WTC11 (cell line): ENCODE measurements around the gene BICC1. TPM values are rescaled to one million over a fixed set of nuclear protein-coding genes. Genes with fewer than 3 reads are reported as not detected.

Source experiments
- ATAC-seq: fragments of 200-7000 bp; cut with Tn5 transposase; 2 replicates; pipeline ENCODE4 v1.10.0; 2021; ENCODE audit warnings: mild to moderate bottlenecking, moderate library complexity
- CTCF ChIA-PET: fragments of 300-600 bp; sonication (Branson Sonifier 250); formaldehyde crosslinking; loops from one replicate; lab custom pipeline; 2021; ENCODE audit warnings: antibody characterized with exemption; lab: Charles Lee
- POLR2A ChIA-PET: fragments of 350-600 bp; sonication (Branson Sonifier 250); formaldehyde crosslinking; loops from one replicate; lab custom pipeline; 2021; ENCODE audit warnings: antibody characterized with exemption; lab: Charles Lee
- DNase-seq: peaks from one replicate; pipeline ENCODE4 v3.0.0; 2021; ENCODE audit warnings: low spot score
- H3K27ac Mint-ChIP-seq: 2 replicates; pipeline ENCODE4 v1.8.0; 2021; ENCODE audit warnings: mixed read lengths
- H3K27me3 Mint-ChIP-seq: 2 replicates; pipeline ENCODE4 v1.8.0; 2021; ENCODE audit warnings: low read depth, mild to moderate bottlenecking, moderate library complexity, mixed read lengths
- H3K36me3 Mint-ChIP-seq: 2 replicates; pipeline ENCODE4 v1.8.0; 2021; ENCODE audit warnings: mixed read lengths
- H3K4me1 Mint-ChIP-seq: 2 replicates; pipeline ENCODE4 v1.8.0; 2022; ENCODE audit warnings: mixed read lengths
- H3K4me3 Mint-ChIP-seq: 2 replicates; pipeline ENCODE4 v1.8.0; 2021; ENCODE audit warnings: mild to moderate bottlenecking, moderate library complexity, mixed read lengths
- H3K9me3 Mint-ChIP-seq: 2 replicates; pipeline ENCODE4 v1.8.0; 2021; ENCODE audit warnings: mixed read lengths
- ELF4 ChIP-seq: sonication (generic); formaldehyde crosslinking; IDR thresholded peaks from 2 replicates; pipeline ENCODE4 v1.8.1; 2022; ENCODE audit warnings: low read depth, mild to moderate bottlenecking, moderate library complexity, missing genetic modification reagents
- HMGA2 ChIP-seq: fragments of 250-450 bp; sonication (Bioruptor Pico); IDR thresholded peaks from 2 replicates; pipeline ENCODE4 v1.4.0; 2021; ENCODE audit warnings: mild to moderate bottlenecking, moderate library complexity
- IRF2 ChIP-seq: sonication (generic); formaldehyde crosslinking; IDR thresholded peaks from 2 replicates; pipeline ENCODE4 v1.8.0; 2022; ENCODE audit warnings: low read depth, missing genetic modification reagents, borderline replicate concordance
- OVOL2 ChIP-seq: fragments of 250-450 bp; sonication (Bioruptor Pico); IDR thresholded peaks from 2 replicates; pipeline ENCODE4 v1.9.0; 2021; ENCODE audit warnings: mild to moderate bottlenecking, borderline replicate concordance
- RELA ChIP-seq: sonication (generic); formaldehyde crosslinking; IDR thresholded peaks from 2 replicates; pipeline ENCODE4 v1.8.1; 2022; ENCODE audit warnings: missing genetic modification reagents, mild to moderate bottlenecking, borderline replicate concordance
- RORB ChIP-seq: fragments of 250-450 bp; sonication (Bioruptor Pico); IDR thresholded peaks from 2 replicates; pipeline ENCODE4 v1.9.0; 2021; ENCODE audit warnings: mild to moderate bottlenecking
- SMAD3 ChIP-seq: sonication (generic); formaldehyde crosslinking; IDR thresholded peaks from 2 replicates; pipeline ENCODE4 v1.8.0; 2022; ENCODE audit warnings: missing genetic modification reagents, mild to moderate bottlenecking, borderline replicate concordance
- SMAD4 ChIP-seq: sonication (generic); formaldehyde crosslinking; IDR thresholded peaks from 2 replicates; pipeline ENCODE4 v1.8.0; 2022; ENCODE audit warnings: mild to moderate bottlenecking, missing genetic modification reagents
- TEAD1 ChIP-seq: sonication (generic); formaldehyde crosslinking; IDR thresholded peaks from 2 replicates; pipeline ENCODE4 v1.8.0; 2022; ENCODE audit warnings: mild to moderate bottlenecking, missing genetic modification reagents
- ZBTB21 ChIP-seq: sonication (generic); formaldehyde crosslinking; IDR thresholded peaks from 2 replicates; pipeline ENCODE4 v1.8.1; 2023; ENCODE audit warnings: mild to moderate bottlenecking, missing genetic modification reagents, borderline replicate concordance
- ZNF317 ChIP-seq: sonication (generic); formaldehyde crosslinking; IDR thresholded peaks from 2 replicates; pipeline ENCODE4 v1.8.1; 2023; ENCODE audit warnings: low read depth, mild to moderate bottlenecking, moderate library complexity, missing genetic modification reagents, borderline replicate concordance
- ZNF671 ChIP-seq: fragments of 250-450 bp; sonication (Bioruptor Pico); IDR thresholded peaks from 2 replicates; pipeline ENCODE4 v1.8.0; 2021; ENCODE audit warnings: mild to moderate bottlenecking
- total RNA-seq: library from RNA; stranded (reverse); gene quantifications from 3 replicates; pipeline ENCODE4 v1.2.3, GENCODE V29; 2021
- TF ChIP-seq, protein P1 (sequence below): sonication (generic); formaldehyde crosslinking; IDR thresholded peaks from 2 replicates; pipeline ENCODE4 v1.8.1; 2023; ENCODE audit warnings: mild to moderate bottlenecking, missing genetic modification reagents
- TF ChIP-seq, protein P2 (sequence below): fragments of 250-450 bp; sonication (Bioruptor Pico); IDR thresholded peaks from 2 replicates; pipeline ENCODE4 v1.9.0; 2021; ENCODE audit warnings: moderate library complexity, mild to moderate bottlenecking, inconsistent platforms, borderline replicate concordance
- TF ChIP-seq, protein P3 (sequence below): sonication (generic); formaldehyde crosslinking; IDR thresholded peaks from 2 replicates; pipeline ENCODE4 v1.8.0; 2022; ENCODE audit warnings: mild to moderate bottlenecking, missing genetic modification reagents
- TF ChIP-seq, protein P4 (sequence below): sonication (generic); formaldehyde crosslinking; IDR thresholded peaks from 2 replicates; pipeline ENCODE4 v1.8.0; 2022; ENCODE audit warnings: mild to moderate bottlenecking, missing genetic modification reagents
- TF ChIP-seq, protein P5 (sequence below): sonication (generic); formaldehyde crosslinking; IDR thresholded peaks from 2 replicates; pipeline ENCODE4 v1.8.1; 2022; ENCODE audit warnings: missing genetic modification reagents, borderline replicate concordance
- TF ChIP-seq, protein P6 (sequence below): sonication (generic); formaldehyde crosslinking; conservative IDR thresholded peaks from 2 replicates; pipeline ENCODE4 v1.8.1; 2022; ENCODE audit warnings: mild to moderate bottlenecking, missing genetic modification reagents
- TF ChIP-seq, protein P7 (sequence below): sonication (generic); formaldehyde crosslinking; IDR thresholded peaks from 2 replicates; pipeline ENCODE4 v1.8.1; 2023; ENCODE audit warnings: mild to moderate bottlenecking, moderate library complexity, missing genetic modification reagents
- TF ChIP-seq, protein P8 (sequence below): sonication (generic); formaldehyde crosslinking; IDR thresholded peaks from 2 replicates; pipeline ENCODE4 v1.8.1; 2022; ENCODE audit warnings: mild to moderate bottlenecking, moderate library complexity, missing genetic modification reagents
- TF ChIP-seq, protein P9 (sequence below): fragments of 250-450 bp; sonication (Bioruptor Pico); conservative IDR thresholded peaks from 2 replicates; pipeline ENCODE4 v1.9.0; 2021; ENCODE audit warnings: mild to moderate bottlenecking
- TF ChIP-seq, protein P10 (sequence below): sonication (generic); formaldehyde crosslinking; IDR thresholded peaks from 2 replicates; pipeline ENCODE4 v1.8.1; 2023; ENCODE audit warnings: mild to moderate bottlenecking, missing genetic modification reagents, moderate library complexity

The BICC1 gene
- total RNA-seq, 1 experiment from 2014 or later = 0.61 TPM

DNA sequence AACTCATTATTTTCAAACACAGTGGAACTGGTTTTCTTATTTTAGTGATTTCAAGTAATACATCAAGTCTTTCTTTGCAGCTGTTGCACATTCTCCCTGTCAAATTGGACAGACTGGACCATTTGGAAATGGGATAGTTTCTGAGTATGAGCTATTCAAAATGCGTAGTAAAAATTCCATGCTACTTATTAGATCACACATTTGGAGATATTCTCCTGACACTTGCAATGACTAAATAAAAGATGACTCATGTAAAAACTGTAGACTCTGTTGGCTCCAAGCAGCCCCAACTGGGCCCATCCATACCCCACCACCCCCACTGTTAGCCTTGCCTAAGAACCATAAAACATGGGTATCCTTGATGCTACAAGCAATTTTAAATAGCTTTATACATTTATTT, 25.9 kb upstream of the BICC1 start (continued):
- TF ChIP-seq, protein P1, sequence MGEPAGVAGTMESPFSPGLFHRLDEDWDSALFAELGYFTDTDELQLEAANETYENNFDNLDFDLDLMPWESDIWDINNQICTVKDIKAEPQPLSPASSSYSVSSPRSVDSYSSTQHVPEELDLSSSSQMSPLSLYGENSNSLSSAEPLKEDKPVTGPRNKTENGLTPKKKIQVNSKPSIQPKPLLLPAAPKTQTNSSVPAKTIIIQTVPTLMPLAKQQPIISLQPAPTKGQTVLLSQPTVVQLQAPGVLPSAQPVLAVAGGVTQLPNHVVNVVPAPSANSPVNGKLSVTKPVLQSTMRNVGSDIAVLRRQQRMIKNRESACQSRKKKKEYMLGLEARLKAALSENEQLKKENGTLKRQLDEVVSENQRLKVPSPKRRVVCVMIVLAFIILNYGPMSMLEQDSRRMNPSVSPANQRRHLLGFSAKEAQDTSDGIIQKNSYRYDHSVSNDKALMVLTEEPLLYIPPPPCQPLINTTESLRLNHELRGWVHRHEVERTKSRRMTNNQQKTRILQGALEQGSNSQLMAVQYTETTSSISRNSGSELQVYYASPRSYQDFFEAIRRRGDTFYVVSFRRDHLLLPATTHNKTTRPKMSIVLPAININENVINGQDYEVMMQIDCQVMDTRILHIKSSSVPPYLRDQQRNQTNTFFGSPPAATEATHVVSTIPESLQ (CRISPR knock-in tag) = no peak
- TF ChIP-seq RORB = no peak
- TF ChIP-seq, protein P2, sequence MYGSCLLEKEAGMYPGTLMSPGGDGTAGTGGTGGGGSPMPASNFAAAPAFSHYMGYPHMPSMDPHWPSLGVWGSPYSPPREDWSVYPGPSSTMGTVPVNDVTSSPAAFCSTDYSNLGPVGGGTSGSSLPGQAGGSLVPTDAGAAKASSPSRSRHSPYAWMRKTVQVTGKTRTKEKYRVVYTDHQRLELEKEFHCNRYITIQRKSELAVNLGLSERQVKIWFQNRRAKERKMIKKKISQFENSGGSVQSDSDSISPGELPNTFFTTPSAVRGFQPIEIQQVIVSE (CRISPR knock-in tag) = no peak
- TF ChIP-seq, protein P3, sequence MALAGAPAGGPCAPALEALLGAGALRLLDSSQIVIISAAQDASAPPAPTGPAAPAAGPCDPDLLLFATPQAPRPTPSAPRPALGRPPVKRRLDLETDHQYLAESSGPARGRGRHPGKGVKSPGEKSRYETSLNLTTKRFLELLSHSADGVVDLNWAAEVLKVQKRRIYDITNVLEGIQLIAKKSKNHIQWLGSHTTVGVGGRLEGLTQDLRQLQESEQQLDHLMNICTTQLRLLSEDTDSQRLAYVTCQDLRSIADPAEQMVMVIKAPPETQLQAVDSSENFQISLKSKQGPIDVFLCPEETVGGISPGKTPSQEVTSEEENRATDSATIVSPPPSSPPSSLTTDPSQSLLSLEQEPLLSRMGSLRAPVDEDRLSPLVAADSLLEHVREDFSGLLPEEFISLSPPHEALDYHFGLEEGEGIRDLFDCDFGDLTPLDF (CRISPR knock-in tag) = no peak
- TF ChIP-seq, protein P4, sequence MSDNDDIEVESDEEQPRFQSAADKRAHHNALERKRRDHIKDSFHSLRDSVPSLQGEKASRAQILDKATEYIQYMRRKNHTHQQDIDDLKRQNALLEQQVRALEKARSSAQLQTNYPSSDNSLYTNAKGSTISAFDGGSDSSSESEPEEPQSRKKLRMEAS (CRISPR knock-in tag) = no peak
- TF ChIP-seq HMGA2 (CRISPR knock-in tag) = no peak
- TF ChIP-seq IRF2 (CRISPR knock-in tag) = no peak
- TF ChIP-seq, protein P5, sequence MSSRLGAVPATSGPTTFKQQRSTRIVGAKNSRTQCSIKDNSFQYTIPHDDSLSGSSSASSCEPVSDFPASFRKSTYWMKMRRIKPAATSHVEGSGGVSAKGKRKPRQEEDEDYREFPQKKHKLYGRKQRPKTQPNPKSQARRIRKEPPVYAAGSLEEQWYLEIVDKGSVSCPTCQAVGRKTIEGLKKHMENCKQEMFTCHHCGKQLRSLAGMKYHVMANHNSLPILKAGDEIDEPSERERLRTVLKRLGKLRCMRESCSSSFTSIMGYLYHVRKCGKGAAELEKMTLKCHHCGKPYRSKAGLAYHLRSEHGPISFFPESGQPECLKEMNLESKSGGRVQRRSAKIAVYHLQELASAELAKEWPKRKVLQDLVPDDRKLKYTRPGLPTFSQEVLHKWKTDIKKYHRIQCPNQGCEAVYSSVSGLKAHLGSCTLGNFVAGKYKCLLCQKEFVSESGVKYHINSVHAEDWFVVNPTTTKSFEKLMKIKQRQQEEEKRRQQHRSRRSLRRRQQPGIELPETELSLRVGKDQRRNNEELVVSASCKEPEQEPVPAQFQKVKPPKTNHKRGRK (CRISPR knock-in tag) = no peak
- no peak for TF ChIP-seq SMAD3
- TF ChIP-seq, protein P6, sequence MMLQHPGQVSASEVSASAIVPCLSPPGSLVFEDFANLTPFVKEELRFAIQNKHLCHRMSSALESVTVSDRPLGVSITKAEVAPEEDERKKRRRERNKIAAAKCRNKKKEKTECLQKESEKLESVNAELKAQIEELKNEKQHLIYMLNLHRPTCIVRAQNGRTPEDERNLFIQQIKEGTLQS (CRISPR knock-in tag) = no peak
- TF ChIP-seq, protein P7, sequence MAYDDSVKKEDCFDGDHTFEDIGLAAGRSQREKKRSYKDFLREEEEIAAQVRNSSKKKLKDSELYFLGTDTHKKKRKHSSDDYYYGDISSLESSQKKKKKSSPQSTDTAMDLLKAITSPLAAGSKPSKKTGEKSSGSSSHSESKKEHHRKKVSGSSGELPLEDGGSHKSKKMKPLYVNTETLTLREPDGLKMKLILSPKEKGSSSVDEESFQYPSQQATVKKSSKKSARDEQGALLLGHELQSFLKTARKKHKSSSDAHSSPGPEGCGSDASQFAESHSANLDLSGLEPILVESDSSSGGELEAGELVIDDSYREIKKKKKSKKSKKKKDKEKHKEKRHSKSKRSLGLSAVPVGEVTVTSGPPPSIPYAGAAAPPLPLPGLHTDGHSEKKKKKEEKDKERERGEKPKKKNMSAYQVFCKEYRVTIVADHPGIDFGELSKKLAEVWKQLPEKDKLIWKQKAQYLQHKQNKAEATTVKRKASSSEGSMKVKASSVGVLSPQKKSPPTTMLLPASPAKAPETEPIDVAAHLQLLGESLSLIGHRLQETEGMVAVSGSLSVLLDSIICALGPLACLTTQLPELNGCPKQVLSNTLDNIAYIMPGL (CRISPR knock-in tag) = no peak

DNA sequence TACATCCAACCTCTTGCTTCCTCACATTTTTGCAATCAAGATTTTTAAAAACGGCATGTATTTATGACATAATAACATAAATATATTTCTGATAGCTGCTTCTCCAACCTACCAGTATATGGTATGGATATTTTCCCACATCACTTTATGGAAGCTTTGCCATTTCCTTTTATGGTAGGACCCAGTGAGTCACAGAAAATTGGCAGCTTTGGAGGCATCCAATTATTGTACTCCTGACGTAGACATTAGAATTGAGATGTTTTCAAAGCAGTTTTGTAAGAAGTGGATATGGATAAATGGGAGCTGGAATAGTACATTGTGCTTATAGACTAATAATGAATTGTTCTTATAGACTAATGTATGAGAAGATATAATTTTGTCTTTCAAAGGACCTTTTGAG, 23.8 kb upstream of the BICC1 start:
- H3K4me3 Mint-ChIP-seq = no peak overlapping the region
- no peak for TF ChIP-seq ZNF317 (CRISPR knock-in tag)
- TF ChIP-seq SMAD4 (CRISPR knock-in tag) = no peak
- no peak for TF ChIP-seq TEAD1 (CRISPR knock-in tag)
- TF ChIP-seq, protein P8, sequence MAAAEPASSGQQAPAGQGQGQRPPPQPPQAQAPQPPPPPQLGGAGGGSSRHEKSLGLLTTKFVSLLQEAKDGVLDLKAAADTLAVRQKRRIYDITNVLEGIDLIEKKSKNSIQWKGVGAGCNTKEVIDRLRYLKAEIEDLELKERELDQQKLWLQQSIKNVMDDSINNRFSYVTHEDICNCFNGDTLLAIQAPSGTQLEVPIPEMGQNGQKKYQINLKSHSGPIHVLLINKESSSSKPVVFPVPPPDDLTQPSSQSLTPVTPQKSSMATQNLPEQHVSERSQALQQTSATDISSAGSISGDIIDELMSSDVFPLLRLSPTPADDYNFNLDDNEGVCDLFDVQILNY (CRISPR knock-in tag) = no peak
- no peak for TF ChIP-seq ELF4 (CRISPR knock-in tag)
- TF ChIP-seq RELA (CRISPR knock-in tag) = no peak
- TF ChIP-seq, protein P3 (CRISPR knock-in tag) = no peak
- TF ChIP-seq, protein P9, sequence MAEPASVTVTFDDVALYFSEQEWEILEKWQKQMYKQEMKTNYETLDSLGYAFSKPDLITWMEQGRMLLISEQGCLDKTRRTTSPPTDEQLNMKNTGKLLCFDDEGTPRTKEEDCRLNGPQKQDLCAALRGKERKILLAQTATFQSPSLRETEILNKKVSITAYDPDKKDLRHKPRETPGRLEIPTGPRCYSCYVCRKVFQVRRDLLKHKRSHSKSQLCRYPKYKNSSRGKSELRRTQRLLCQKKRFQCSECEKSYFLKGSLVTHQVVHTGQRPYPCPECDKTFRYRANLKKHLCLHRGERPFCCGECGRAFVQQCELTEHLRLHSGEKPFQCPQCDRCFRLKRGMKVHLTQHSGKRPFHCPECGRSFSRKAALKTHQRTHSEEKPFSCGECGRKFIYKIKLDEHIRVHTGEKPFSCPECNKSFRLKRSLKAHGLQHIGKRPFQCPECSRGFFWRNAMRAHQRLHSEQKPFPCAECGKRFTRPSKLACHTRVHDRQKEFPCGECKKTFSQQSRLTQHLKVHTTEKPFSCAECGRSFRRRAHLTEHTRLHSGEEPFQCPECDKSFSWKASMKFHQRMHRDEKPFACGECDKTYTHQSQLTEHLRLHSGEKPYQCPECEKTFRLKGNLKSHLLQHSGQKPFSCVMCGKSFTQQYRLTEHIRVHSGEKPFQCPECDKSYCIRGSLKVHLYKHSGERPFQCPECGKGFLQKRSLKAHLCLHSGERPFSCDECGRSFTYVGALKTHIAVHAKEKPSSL = no peak
- TF ChIP-seq, protein P10, sequence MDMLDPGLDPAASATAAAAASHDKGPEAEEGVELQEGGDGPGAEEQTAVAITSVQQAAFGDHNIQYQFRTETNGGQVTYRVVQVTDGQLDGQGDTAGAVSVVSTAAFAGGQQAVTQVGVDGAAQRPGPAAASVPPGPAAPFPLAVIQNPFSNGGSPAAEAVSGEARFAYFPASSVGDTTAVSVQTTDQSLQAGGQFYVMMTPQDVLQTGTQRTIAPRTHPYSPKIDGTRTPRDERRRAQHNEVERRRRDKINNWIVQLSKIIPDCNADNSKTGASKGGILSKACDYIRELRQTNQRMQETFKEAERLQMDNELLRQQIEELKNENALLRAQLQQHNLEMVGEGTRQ (CRISPR knock-in tag) = no peak
- TF ChIP-seq ZBTB21 = no peak
- no peak for TF ChIP-seq RORB
- no peak for TF ChIP-seq ZNF671
- TF ChIP-seq OVOL2 (CRISPR knock-in tag) = no peak
- ChIA-PET CTCF (no interaction called here), POLR2A (no interaction called here)
- no peak for DNase-seq
- H3K27me3 Mint-ChIP-seq = no peaks in the 10 kb centered on the region
- no peaks in the 10 kb centered on the region for H3K4me1 Mint-ChIP-seq
- no peak for ATAC-seq
- H3K27ac Mint-ChIP-seq = no peak overlapping the region
- H3K9me3 Mint-ChIP-seq = no peaks in the 10 kb centered on the region
- no peaks in the 10 kb centered on the region for H3K36me3 Mint-ChIP-seq
